Measurements from ENCODE around the gene GPR12. TPM values are rescaled to one million over a fixed set of nuclear protein-coding genes. Genes with fewer than 3 reads are reported as not detected.

GPR12 gene
- total RNA-seq, 2 experiments from 2014 or later: not detected

- intact Hi-C loops (cut with micrococcal nuclease; ENCODE audit: unreplicated experiment): loop anchor here (2.0 to 10.0 kb wide), 2 partner anchors 89 to 603 kb away; no protein-coding TSS in a partner anchor
- Histone ChIP-seq H3K9me2 (ENCODE audit: insufficient read depth, low read length) (no peaks in the 10 kb centered on the region), H3K36me3 (ENCODE audit: insufficient read depth, low read length) (no peaks in the 10 kb centered on the region), H3K4me2 (ENCODE audit: low read length) (no peak overlapping the region), H3K9me3 (ENCODE audit: low read length) (no peaks in the 10 kb centered on the region), H3K79me2 (ENCODE audit: insufficient read depth, low read depth, low read length) (no peaks in the 10 kb centered on the region), H3K4me3 (ENCODE audit: low read depth, low read length, poor library complexity, severe bottlenecking) (no peak overlapping the region), H2AFZ (ENCODE audit: low read length) (no peak overlapping the region), H3K4me1 (ENCODE audit: insufficient read depth, low read length, poor library complexity, severe bottlenecking) (peaks cover 28% of the 10 kb centered on the region), H3K27ac (ENCODE audit: low read depth, low read length, poor library complexity, severe bottlenecking) (no peak overlapping the region), H4K20me1 (ENCODE audit: insufficient read depth, low read length) (no peaks in the 10 kb centered on the region)
- ChIA-PET POLR2A (no interaction called here), CTCF (ENCODE audit: unreplicated experiment) (no interaction called here)
- DNase-seq (ENCODE audit: low spot score): no peak
- no TSS peak for BruUV-seq (replicated peaks)
- TF ChIP-seq EZH2phosphoT487 (IDR thresholded peaks at IDR 0.05; ENCODE audit: borderline replicate concordance, low read depth, low read length): no peak
- TF ChIP-seq CTCF (conservative IDR thresholded peaks at IDR 0.05; ENCODE audit: low read length): no peak
These were observed 27.4 kb upstream of the GPR12 start for GRCh38 chr13:26787961-26788360.

- H3K9me2 ChIP-seq (ENCODE audit: insufficient read depth, low read length): no peaks in the 10 kb centered on the region
- peak overlapping the region; percentile 90; the same call in 1 of the 2 replicates for H2AFZ ChIP-seq (ENCODE audit: low read length)
- TF ChIP-seq CTCF (conservative IDR thresholded peaks at IDR 0.05; ENCODE audit: low read length) (peak; percentile 54), EZH2phosphoT487 (IDR thresholded peaks at IDR 0.05; ENCODE audit: borderline replicate concordance, low read depth, low read length) (no peak)
- H4K20me1 ChIP-seq (ENCODE audit: insufficient read depth, low read length): no peaks in the 10 kb centered on the region
- peak overlapping the region; percentile 86 for H3K4me2 ChIP-seq (ENCODE audit: low read length)
- H3K79me2 ChIP-seq (ENCODE audit: insufficient read depth, low read depth, low read length): no peaks in the 10 kb centered on the region
- H3K36me3 ChIP-seq (ENCODE audit: insufficient read depth, low read length): no peaks in the 10 kb centered on the region
- peaks cover 28% of the 10 kb centered on the region for H3K4me1 ChIP-seq (ENCODE audit: insufficient read depth, low read length, poor library complexity, severe bottlenecking)
- BruUV-seq (replicated peaks): no TSS peak
- 0 out of 2 replicates have a peak, but pooled peaks cover 8% of the 10 kb centered on the region for H3K9me3 ChIP-seq (ENCODE audit: low read length)
- intact Hi-C loops (cut with micrococcal nuclease; ENCODE audit: unreplicated experiment): loop anchor here (2.0 to 10.0 kb wide), 2 partner anchors 88 to 602 kb away; no protein-coding TSS in a partner anchor
- DNase-seq (ENCODE audit: low spot score): peak; percentile 31
- peak overlapping the region; percentile 86 for H3K27ac ChIP-seq (ENCODE audit: low read depth, low read length, poor library complexity, severe bottlenecking)
- ChIA-PET CTCF (ENCODE audit: unreplicated experiment) (interaction anchor here (0.6 kb wide), 1 partner anchor 54 kb away, joined by 3 read pairs; no protein-coding TSS in a partner anchor), POLR2A (interaction anchor here (0.6 to 0.7 kb wide), 2 partner anchors 40 to 774 kb away, joined by 3 read pairs; no protein-coding TSS in a partner anchor)
- no peak overlapping the region for H3K4me3 ChIP-seq (ENCODE audit: low read depth, low read length, poor library complexity, severe bottlenecking)
These were observed 26.2 kb upstream of the GPR12 start for GRCh38 chr13:26786651-26787295.
